ENCODE measurements around the gene DUSP22.

Gene DUSP22

DNA sequence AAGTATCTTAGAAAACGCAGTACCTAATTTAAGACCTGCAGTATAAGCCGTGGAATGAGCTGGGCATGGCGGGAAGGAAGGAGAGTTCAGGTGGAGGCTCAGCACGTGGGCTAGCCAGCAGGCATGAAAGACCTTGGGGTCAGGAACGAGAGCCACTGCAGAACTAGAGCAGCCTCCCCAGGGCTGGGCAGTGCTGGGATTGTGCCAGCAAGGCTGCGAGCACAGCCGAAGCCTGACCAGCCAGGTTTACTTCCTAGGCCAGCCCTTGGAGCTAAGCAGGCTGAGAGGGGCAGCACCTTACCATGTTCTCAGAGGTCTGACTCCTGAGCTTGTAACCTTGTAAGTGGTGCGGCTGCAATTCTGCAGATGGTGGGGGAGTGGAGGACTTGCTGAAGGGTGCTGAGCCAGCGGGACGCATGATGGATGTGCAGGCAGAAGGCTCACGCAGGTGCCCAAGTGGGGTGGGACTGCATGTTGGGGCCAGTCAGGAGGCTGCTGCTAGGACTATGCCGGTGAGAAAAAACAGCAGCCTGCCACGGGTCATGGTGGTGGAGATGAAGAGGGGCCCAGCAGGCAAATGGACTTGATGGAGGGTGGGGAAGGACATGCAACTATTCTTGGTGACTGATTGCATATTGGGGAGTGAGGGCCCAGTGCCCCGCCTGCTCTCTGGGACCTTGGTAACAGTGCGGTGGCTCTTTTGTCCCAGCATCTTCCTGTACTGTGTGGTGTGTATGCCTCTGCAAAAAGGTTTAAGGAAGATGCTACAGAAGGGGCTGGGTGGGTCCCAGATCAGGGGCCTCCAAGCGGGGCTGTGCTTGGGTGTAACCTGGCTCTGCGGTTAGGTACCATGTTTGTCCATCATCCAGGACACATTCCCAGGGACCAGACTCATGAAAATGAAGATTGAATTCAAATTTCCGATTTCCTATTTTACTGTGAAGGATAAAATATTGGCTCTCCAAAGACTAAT is 61.6 kb downstream of the DUSP22 start:
- no peak for DNase-seq

GRCh38 chr6:354631-355280 is 62.5 kb downstream of the DUSP22 start:
- no peak for DNase-seq

DNA sequence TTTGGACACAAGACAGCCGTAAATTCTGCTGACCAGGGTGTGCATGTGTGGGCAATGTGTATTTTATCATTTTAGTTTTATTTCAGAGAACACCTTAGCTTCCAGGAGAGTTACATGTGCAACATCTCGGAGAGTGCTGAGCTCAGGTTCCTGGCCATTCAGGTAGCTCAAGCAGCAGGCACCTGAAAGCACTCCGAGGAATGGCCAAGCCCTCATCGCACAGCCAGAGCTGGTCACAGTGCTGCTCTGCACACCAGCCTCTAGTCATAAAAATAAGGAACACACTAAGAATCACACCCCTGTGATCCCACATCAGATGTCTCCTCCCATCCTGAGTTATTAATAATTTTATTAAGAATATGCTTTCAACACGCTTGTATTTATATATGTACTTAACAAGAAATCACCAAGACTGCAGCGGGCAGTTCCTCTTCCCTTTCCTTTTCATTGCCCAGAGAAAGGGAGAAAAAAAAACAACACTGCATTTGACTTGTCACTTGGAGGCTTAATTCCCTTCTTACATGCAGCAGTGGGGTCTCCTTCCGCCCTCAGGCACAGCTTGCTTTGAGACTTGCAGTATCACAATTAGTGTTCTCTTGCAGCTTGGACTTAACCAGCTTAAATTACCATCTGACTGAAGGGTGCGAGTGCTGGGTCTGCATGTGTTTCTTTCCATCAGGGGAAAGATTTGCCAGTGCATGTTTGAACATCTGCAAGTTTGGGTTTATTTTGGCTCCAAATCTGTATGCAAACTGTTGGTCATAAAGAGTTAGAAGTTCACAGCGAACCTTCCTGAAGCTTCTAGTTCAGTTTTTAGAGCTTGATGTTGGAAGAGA is 63.3 kb downstream of the DUSP22 start:
- no peak for DNase-seq

GRCh38 chr6:356828-357251 is 64.6 kb downstream of the DUSP22 start:
- DNase-seq, result peak in 1 of 2 donors; percentile 25

- DNase-seq, result no peak
Observed at GRCh38 chr6:357261-357790, 65.0 kb downstream of the DUSP22 start.

- DNase-seq, result no peak
Observed at GRCh38 chr6:357791-358341, 65.6 kb downstream of the DUSP22 start.

GRCh38 chr6:358432-358831 is 66.1 kb downstream of the DUSP22 start:
- no peak for DNase-seq

- DNase-seq, result no peak
Observed at GRCh38 chr6:358847-359246, 66.6 kb downstream of the DUSP22 start.

DNA sequence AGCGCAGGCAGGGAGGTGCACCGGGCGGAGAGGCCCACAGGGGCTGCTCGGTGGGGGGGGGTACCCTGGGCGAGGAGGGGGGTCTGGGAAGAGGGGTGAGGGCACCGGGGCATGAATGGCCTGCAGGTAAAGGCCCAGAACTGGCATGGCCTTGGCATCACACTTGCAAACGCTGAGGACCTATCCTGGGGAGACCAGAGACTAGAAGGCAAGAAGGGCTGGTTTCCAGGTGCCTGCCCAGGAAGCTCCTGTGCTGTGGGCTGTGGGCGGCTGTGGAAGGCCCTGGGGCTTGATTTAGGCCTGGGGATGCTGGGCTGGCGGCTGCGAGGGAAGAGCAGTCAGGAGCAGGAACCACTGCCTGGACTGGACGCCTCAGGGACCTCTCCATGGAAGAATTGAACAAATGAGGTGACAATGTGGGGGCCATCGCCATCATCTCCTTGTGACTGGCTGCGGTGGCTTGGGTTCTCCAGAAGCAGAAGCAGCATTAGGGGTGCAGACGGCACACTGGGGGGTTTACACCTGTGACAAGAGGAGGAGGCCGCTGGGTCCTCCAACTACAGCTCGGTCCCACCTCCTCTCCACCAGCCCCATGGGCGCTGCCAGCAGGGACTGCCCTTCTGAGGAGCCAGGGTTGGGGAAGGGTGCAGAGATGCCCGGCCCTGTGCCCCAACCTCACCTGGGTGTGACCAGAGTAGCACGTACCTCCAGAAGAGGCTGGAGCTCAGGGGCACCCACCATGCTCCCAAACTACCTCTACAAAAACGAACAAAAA is 67.2 kb downstream of the DUSP22 start:
- DNase-seq, result no peak

DNA sequence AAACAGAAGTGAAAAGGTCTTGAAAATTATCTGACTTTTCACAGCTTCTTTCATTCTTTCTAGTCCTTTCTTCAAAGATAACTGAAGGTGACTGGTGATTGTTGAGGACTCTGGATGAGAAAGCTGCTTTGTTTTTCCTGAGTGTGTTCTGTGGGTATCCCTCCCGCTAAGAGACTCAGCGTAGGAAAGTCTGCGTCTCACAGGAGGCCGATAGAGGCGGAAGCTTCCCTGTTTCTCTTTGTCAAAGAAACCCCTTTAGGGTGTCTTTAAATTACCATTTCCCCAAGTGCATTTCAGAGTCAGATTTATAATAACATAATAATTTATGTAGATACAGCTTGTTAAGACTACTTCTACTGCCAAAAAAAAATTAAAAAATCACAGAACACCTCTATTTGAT is 68.1 kb downstream of the DUSP22 start:
- no peak for DNase-seq

DNA sequence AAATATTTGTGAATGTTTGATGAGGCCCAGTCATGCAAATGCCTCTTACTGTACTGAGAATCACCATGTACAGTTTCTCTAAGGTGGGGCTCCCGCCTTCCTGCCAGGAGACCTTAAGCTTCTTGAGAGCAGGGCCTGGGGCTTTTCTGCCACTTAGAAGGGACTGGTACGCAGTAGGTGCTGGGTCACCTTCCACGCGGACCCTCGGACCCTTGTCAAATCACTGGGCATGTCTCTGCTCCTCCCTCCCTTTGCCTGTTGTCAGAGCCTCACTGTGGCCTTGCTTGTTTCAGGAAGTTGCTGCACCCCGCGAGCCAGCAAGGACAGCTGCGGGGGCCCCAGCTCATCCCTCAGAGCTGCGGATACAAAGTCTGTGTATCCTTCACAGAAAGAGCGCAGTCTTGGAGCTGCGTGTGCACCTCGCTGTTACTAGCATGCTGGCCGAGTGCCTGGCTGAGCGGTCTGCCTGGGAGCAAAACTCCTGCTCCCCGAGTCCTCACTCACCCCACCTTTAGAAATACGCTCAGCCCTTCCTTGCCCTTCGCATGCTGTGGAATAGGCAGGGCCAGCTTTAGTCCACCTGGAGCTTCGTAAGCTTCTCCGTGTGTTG is 68.6 kb downstream of the DUSP22 start:
- no peak for DNase-seq

DNA sequence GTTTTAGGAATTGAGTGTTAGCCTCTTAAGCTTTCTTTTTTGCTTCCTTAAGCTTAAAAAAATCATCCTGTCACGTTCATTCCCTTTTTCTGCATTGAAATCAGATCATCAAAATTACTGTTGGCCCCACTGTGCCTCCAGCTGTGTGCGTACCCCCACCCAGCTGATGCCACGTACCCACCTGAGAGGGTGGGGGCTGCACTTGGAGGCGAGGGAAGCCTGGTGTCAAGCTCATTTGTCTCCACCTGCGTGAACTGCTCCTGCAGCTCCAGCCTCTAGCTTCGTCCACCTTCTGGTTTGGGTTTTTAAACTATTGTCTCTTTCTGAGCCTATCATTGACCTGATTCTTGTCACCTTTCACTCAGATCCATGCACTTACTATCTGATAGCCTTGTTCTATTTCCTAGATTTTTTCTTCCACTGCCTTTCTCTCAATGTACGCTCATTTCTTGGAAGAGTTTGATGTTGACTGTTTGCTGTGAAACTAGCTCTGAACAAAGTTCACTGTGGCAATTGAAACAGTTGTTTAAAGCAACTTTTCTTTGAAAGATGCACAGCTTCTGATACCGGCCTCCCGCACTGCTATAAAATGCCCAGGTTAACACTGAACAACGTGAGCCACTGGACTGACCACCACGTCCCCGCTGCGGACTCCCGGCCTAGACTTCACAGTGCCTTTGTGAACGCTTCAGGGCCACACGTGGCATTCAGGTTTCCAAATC is 69.3 kb downstream of the DUSP22 start:
- no peak for DNase-seq

DNA sequence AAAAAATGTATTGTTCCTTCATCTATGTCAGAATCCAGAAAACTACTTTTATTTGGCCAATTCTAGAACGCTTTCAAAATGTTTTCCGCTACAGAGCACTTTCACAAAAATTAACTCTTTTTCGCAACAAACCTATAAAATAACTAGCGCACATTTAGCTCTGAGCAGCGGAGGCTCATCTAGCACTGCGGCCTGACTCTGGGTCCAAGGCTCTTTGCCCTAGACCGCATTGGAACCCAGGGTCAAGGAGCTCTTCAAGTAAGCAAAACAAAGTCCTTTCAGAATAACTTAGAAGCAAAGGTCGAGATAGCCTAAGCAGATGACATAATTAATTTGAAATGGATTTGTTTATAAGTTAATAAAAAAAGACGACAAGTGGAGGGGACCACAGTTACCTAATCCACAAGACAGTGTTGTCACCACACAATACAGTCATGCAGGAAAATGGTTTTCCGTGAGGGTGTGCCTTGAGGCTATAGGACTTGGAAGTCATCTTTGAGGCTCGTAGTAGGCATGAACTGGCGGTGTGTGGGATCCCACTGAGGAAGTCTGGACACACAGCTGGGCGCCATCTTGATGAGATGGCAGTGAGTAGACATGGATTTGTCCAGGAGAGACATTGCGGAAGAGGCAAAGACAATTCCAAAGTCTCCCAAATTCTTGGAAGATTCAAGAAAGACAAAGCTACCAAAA is 70.1 kb downstream of the DUSP22 start:
- no peak for DNase-seq

GRCh38 chr6:362924-363249 is 70.6 kb downstream of the DUSP22 start:
- DNase-seq, result no peak

- no peak for DNase-seq
Observed at GRCh38 chr6:363291-363690, 71.0 kb downstream of the DUSP22 start.

- DNase-seq, result no peak
Observed at GRCh38 chr6:363909-364308, 71.6 kb downstream of the DUSP22 start.

DNA sequence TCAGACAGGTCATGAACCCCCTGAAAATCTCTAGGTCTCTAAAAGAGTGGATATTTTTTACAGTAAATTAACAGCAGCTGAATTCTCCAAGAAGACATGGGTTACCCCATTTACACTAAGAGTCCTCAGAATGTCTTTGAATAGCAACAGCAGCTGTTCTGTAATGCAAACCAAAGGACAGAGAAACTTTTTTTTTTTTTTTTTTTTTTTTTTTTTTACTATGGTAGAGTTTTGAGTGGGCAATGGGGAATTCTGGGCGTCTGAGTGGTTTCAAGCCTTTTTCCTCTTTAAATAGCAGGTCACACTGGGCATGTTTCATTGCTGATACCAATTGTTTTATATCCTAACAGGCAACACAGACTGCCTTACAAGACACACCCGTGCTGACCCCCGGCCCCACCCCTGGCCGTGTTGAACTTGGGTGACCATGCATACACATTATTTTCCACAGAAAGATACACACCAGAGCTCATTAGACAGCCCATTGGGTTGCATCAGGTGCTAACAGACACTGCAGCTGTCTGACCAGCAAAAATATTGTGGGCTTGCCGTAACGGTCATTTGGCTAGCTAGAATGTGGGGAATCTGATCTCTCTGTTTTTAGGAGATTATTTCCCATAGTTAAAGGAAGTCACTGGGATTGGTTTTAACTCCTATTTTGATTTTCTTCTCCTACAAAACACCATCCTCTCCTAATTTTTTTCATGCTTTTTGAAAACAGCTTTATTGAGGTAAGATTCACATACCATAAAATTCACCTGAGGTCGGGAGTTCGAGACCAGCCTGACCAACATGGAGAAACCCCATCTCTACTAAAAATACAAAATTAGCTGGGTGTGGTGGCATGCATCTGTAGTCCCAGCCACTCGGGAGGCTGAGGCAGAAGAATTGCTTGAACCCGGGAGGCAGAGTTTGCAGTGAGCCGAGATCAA is 72.6 kb downstream of the DUSP22 start:
- no peak for DNase-seq

- no peak for DNase-seq
Observed at GRCh38 chr6:365835-366234, 73.5 kb downstream of the DUSP22 start.
